ENCODE measurements around the gene INTS4. TPM values are rescaled to one million over a fixed set of nuclear protein-coding genes. Genes with fewer than 3 reads are reported as not detected.
"Not testable (repeated sequence)": the region's sequence is repeated elsewhere in the genome, so short reads cannot be mapped to it uniquely, and the experiment has no call there.

INTS4 gene, protein sequence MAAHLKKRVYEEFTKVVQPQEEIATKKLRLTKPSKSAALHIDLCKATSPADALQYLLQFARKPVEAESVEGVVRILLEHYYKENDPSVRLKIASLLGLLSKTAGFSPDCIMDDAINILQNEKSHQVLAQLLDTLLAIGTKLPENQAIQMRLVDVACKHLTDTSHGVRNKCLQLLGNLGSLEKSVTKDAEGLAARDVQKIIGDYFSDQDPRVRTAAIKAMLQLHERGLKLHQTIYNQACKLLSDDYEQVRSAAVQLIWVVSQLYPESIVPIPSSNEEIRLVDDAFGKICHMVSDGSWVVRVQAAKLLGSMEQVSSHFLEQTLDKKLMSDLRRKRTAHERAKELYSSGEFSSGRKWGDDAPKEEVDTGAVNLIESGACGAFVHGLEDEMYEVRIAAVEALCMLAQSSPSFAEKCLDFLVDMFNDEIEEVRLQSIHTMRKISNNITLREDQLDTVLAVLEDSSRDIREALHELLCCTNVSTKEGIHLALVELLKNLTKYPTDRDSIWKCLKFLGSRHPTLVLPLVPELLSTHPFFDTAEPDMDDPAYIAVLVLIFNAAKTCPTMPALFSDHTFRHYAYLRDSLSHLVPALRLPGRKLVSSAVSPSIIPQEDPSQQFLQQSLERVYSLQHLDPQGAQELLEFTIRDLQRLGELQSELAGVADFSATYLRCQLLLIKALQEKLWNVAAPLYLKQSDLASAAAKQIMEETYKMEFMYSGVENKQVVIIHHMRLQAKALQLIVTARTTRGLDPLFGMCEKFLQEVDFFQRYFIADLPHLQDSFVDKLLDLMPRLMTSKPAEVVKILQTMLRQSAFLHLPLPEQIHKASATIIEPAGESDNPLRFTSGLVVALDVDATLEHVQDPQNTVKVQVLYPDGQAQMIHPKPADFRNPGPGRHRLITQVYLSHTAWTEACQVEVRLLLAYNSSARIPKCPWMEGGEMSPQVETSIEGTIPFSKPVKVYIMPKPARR
- total RNA-seq = 41.0 TPM

GRCh38 chr11:77994434-77995362, at the start of gene INTS4:
TSS of gene INTS4 (minus strand) at chr11:77994668. CDS start at chr11:77994643, 25 bp downstream.
- Histone ChIP-seq H3K4me3 (peak within 1 kb of the TSS; percentile 66 to 82), H3K27me3 (no peaks in the 10 kb centered on the region), H3K27ac (peak within 1 kb of the TSS; percentile 85), H3K4me1 (peaks cover 21% of the 10 kb centered on the region), H3K9me3 (no peaks in the 10 kb centered on the region), H3K36me3 (peaks cover 0 to 10% of the 10 kb centered on the region in 2 donors)
- peak; percentile 99 to 100 for DNase-seq (ENCODE audit: extremely low spot score in 2 of 2)
- TF ChIP-seq, protein P1, sequence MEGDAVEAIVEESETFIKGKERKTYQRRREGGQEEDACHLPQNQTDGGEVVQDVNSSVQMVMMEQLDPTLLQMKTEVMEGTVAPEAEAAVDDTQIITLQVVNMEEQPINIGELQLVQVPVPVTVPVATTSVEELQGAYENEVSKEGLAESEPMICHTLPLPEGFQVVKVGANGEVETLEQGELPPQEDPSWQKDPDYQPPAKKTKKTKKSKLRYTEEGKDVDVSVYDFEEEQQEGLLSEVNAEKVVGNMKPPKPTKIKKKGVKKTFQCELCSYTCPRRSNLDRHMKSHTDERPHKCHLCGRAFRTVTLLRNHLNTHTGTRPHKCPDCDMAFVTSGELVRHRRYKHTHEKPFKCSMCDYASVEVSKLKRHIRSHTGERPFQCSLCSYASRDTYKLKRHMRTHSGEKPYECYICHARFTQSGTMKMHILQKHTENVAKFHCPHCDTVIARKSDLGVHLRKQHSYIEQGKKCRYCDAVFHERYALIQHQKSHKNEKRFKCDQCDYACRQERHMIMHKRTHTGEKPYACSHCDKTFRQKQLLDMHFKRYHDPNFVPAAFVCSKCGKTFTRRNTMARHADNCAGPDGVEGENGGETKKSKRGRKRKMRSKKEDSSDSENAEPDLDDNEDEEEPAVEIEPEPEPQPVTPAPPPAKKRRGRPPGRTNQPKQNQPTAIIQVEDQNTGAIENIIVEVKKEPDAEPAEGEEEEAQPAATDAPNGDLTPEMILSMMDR (IDR thresholded peaks at IDR 0.05) = peak in 1 of 3 experiments; percentile 2
- TF ChIP-seq POLR2A (IDR thresholded peaks at IDR 0.05) (peak in 1 of 2 donors; percentile 3), POLR2AphosphoS5 (IDR thresholded peaks at IDR 0.05; ENCODE audit: insufficient read depth in 1 of 2, low read depth in 1 of 2) (peak; percentile 93 to 97)
- intact Hi-C loops (cut with DNase I) = no loop called here

- no peaks in the 10 kb centered on the region for H3K36me3 ChIP-seq
- no peak overlapping the region for H3K4me3 ChIP-seq
- no peak for DNase-seq (ENCODE audit: extremely low spot score in 2 of 2)
- no peaks in the 10 kb centered on the region for H3K27me3 ChIP-seq
- no peak for TF ChIP-seq POLR2A (IDR thresholded peaks at IDR 0.05)
- TF ChIP-seq POLR2AphosphoS5 (IDR thresholded peaks at IDR 0.05; ENCODE audit: insufficient read depth in 1 of 2, low read depth in 1 of 2) = no peak
- TF ChIP-seq, protein P1 (IDR thresholded peaks at IDR 0.05) = no peak
- H3K27ac ChIP-seq = no peak overlapping the region
- peaks cover 15% of the 10 kb centered on the region for H3K4me1 ChIP-seq
- intact Hi-C loops (cut with DNase I) = no loop called here
- no peaks in the 10 kb centered on the region for H3K9me3 ChIP-seq
These were observed 47.5 kb upstream of the INTS4 start for GRCh38 chr11:78041843-78042440.

GRCh38 chr11:78041380-78041719, 46.9 kb upstream of the INTS4 start:
- intact Hi-C loops (cut with DNase I); H3K27me3 ChIP-seq; H3K9me3 ChIP-seq; H3K36me3 ChIP-seq; H3K4me3 ChIP-seq; H3K27ac ChIP-seq; DNase-seq (ENCODE audit: extremely low spot score in 2 of 2): not testable (repeated sequence)
- peaks cover 15% of the 10 kb centered on the region for H3K4me1 ChIP-seq

DNA sequence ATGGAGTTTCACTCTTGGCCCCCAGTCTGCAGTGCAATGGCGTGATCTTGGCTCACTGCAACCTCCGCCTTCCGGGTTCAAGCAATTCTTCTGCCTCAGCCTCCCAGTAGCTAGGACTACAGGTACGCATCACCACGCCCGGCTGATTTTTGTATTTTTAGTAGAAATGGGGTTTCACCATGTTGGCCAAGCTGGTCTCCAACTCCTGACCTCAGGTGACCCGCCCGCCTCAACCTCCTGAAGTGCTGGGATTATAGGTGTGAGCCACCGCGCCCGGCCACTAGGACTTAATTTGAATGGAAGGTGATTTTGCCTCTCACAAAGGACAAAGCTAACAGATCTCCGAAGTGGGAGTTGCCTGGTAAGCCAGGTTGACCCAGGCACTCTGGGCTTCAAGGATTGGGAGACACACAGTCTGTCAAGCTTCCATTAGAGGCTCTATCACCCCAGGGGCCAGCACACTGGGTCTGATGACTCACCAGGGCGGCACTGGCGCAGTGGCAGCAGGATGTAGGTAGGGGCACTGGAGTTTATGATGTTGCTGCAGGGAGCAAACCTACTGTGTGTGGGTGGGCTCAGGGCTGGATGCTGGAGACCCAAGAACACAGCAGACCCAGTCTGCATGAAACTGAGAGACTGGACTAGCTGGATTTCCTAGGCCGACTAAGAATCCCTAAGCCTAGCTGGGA, 46.4 kb upstream of the INTS4 start:
- no peak for DNase-seq (ENCODE audit: extremely low spot score in 2 of 2)
- intact Hi-C loops (cut with DNase I) = no loop called here

More for the DNA sequence above, 46.4 kb upstream of the INTS4 start:
- Histone ChIP-seq H3K27me3 (no peaks in the 10 kb centered on the region), H3K4me3 (no peak overlapping the region), H3K9me3 (no peaks in the 10 kb centered on the region), H3K36me3 (no peaks in the 10 kb centered on the region), H3K27ac (no peak overlapping the region), H3K4me1 (peaks cover 15% of the 10 kb centered on the region)
- TF ChIP-seq POLR2A (IDR thresholded peaks at IDR 0.05) (no peak), POLR2AphosphoS5 (IDR thresholded peaks at IDR 0.05; ENCODE audit: insufficient read depth in 1 of 2, low read depth in 1 of 2) (no peak)
- TF ChIP-seq, protein P1 (IDR thresholded peaks at IDR 0.05) = no peak
